ENCODE measurements around the gene HNRNPAB.
"Not testable (repeated sequence)": the region's sequence is repeated elsewhere in the genome, so short reads cannot be mapped to it uniquely, and the experiment has no call there.

Gene HNRNPAB

GRCh38 chr5:178230879-178231538, 26.7 kb downstream of the HNRNPAB start:
- no peak for DNase-seq (ENCODE audit: low read depth)

DNA sequence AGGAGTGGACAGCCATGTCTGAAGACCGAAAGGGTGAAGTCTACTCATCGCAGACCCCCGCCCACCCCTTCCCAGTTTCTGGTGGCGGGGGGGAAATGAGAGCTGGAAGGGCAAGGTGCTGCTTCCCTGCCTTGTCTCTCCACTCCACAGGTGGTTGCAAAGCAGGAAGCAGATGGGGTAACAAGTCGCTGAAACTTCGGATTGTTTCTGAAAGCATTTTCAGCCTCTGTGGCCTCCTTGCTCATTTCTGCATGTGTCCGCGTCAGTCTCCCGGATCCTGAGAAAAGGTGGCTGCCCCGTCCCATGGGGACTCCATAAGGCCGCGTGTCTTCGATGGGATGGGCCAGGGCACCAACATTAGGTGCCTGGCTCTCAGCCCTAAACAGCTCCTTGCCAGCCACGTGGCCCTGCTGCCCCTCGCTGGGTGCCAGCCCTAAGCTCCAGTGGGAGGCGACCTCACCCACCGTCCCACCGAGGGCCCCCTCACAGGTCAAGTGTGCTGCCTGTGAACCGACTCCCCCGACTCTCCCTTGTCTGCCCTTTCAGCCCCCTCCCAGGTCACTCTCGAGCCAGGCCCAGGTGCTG, 27.3 kb downstream of the HNRNPAB start:
- DNase-seq (ENCODE audit: low read depth): no peak

- DNase-seq (ENCODE audit: low read depth): no peak
Observed at GRCh38 chr5:178232124-178232919, 28.0 kb downstream of the HNRNPAB start, which contains the start of gene PHYKPL. PHYKPL (minus strand) TSS chr5:178232802; CDS start chr5:178232550, 252 bp downstream.

GRCh38 chr5:178232920-178233429, 28.6 kb downstream of the HNRNPAB start:
- no peak for DNase-seq (ENCODE audit: low read depth)

GRCh38 chr5:178234121-178234749, 29.9 kb downstream of the HNRNPAB start:
- no peak for DNase-seq (ENCODE audit: low read depth)

DNA sequence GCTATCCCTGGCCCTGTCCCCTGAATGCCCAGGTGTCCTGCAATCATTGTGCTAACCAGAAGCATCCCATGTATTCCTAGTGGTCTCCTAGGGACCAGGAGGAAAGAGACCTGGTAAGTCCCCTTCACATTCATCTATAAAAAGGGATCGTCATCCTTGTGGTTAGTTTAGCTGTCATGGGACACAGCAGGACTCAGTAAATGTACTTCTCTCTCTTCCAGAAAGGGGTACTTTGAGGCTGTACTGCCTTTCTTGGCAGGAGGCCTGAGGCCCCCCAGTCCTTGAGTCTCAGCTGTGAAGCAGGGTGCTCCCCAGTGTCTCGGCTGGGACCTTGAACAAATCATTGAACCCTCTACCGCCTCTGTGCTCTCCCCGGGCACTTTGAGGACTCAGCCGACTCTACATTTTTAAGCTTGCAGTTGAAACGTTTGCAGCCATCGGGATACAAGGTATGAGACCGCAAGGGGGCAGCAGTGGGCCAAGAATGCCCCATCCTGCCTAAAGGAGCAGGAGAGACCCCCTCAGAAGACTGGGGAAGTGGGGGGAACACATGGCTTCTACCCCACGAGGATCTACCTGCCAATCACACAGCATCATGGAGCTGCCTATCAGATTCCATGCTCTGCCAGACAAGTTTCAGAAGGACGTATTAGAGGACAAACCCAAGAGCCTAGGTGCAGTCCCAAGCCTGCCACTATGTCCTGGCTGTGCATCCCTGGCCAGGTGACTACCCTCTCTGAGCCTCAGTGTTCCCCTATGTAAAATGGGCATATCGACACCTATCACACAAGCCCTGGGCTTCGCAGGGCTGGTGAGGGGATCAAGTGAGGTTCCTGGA, 30.6 kb downstream of the HNRNPAB start:
- no peak for DNase-seq (ENCODE audit: low read depth)

DNA sequence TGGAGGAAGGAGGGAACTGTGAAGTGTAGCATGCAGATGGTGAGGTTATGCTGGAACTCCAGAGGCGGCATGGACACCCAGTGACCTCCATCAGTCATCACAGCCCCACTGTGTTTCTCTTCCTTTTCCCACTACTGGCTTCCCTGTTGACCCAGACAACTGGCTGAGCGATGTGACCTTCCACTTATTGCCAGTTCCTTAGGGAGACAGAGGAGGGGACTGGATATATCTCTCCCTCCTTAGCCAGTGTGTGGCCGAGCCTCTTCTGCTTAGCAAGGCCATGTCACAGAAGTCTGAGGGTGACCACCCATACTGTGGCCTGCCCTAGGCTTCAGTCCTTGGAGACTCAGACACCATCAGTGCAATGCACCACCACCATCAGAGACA, 31.2 kb downstream of the HNRNPAB start:
- no peak for DNase-seq (ENCODE audit: low read depth)

- DNase-seq (ENCODE audit: low read depth): no peak
Observed at GRCh38 chr5:178236126-178236525, 31.8 kb downstream of the HNRNPAB start.

DNA sequence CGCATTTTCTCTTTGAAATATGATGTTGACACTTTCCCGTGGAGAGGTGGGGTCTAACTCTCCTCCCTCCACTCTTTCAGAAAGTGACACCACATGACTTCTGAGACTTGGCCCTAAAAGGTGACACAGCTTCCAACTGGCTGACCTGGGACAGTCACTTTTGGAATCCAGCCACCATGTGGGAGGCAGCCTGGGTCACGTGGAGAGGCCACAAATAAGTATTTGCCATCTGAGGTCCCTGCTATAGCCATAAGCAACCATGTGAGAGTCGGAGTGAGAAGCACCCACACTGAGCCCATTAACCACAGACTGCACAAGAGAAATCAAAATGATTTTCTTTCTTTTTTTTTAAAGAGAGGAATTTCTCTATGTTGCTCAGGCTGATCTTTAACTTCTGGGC, 32.3 kb downstream of the HNRNPAB start:
- no peak for DNase-seq (ENCODE audit: low read depth)

DNA sequence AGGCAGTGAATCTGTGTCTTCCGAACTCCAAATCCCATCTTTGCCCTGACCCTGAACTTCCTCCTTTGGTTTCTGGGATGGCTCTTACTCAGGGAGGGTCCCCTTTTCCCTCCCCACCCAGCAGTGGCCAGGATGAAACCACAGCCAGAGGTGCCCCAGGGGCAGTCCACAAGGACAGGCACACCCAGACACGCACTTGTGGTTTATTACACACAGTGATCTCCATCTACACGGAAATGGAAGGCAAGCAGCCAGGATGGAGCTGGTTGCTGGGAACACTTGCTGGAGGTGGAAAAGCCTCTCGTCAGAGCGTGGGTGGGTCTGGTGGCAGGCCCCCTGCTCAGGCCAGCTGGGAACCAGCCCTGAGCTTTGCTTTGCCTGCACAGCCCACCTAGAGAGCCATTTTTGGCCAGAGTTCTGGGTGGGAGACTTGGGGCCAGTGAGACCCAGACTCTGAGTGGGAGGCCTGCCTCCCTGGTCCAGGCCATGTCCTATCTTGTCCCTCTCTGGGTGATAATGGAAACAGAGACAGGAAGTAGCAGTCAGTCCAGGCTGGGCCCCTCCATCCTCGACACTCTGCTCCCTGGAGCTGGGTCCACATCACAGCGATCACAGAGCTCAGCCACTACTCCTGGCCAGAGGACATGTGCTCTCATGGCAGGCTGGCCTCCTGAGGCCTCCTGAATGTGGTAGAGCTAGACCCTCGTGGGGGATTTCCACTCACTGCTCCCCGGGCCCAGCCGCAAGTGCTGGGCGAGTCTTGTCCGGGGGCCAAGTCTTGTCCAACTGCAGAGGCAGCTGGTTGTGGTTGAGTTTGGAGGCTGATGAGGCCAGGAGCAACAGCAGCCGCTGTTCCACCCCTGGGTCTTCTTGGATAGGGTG, 33.3 kb downstream of the HNRNPAB start:
- DNase-seq (ENCODE audit: low read depth): no peak

DNA sequence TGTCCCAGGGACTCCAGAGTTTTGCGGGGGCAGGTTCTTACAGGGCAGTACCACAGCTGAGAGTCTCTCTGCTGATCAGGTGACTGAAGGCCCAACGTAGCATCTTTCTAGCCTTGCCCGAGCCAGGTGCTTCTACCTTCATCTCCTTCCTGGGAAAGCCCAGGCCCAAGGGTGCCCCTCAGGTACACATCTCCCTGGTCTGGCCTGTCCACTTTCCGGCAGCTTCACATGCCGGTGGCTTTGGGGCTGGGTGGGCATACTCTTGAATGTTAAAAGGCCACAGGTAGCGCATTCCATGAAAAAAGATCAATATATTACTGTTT, 33.9 kb downstream of the HNRNPAB start:
- no peak for DNase-seq (ENCODE audit: low read depth)

DNA sequence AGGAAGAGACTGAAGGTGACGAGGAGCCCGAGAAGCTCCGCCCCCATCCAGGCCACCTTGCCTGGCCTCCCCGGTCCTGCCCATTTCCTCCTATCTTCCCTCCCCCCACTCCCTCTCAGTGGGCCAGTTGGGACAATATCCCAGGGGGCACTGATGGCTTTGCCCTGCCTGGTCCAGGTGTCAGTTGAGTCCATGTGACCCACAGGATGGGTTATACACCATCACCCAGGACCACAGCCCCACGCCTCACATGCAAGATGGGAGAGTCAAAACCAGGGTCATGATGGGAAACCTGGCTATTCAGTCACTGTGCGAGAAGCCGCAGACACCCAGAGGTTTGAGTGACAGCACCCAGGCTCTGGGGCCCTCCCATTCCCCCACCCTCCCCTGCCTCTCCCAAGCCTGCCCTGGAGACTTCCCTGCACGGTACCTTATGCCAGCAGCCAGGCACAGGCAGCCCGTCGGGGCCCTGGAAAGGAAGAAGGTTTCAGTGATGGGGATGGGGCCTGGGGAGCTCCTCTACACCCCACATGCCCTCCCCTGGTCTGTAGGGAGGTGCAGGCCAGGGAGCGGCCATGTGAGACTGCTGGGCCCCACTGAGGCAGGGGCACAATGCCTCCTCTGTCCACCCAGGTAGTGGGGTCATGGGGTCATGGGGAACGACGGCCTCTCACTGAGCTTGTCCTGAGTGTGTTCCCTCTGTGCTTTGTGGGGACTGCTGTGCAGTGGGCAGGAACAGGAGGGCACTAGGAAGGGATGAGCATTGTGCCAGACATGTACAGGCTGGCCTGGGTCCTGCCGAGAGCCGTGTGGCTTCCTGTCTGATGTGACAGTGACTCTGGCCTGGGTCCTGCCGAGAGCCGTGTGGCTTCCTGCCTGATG, 34.6 kb downstream of the HNRNPAB start:
- no peak for DNase-seq (ENCODE audit: low read depth)

DNA sequence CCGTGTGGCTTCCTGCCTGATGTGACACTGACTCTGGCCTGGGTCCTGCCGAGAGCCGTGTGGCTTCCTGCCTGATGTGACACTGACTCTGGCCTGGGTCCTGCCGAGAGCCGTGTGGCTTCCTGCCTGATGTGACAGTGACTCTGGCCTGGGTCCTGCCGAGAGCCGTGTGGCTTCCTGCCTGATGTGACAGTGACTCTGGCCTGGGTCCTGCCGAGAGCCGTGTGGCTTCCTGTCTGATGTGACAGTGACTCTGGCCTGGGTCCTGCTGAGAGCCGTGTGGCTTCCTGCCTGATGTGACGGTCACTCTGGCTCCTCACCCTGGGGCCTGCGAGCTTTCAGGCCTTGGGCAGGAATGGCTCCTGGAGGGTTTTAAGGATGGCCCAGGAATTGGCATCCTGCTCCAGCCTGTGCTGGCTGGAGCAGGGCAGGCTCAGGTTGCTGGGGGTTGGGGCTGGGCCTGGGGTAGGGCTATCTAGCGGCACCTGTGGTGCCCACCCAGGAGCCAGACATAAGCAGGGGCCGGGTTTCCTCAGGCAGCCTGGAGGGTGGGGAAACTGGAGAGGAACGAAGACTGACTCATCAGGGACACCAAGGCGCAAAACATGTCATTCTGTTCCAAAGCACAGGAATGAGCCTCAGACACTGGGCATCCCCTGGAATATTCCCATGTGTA, 35.4 kb downstream of the HNRNPAB start:
- not testable (repeated sequence) for DNase-seq (ENCODE audit: low read depth)

DNA sequence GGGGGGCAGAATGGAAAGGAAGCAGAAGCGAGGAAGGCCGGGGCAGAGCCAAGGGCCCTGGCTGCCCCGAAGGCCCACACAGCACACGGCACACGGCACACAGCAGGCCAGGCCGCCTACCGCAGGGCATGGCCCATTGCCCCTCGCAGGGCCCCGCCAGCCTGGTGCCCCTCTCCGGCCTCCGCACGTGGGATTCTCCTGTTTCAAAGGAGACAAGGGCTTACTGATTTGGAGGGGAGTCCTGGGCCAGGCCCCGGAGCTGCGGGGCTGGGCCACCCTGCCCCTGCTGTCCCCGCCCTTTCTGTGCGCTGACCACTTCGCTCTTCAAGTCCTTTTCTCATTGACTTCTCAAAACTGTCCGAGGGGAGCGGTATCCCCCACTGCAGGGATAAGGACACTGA, 36.0 kb downstream of the HNRNPAB start:
- no peak for DNase-seq (ENCODE audit: low read depth)

DNA sequence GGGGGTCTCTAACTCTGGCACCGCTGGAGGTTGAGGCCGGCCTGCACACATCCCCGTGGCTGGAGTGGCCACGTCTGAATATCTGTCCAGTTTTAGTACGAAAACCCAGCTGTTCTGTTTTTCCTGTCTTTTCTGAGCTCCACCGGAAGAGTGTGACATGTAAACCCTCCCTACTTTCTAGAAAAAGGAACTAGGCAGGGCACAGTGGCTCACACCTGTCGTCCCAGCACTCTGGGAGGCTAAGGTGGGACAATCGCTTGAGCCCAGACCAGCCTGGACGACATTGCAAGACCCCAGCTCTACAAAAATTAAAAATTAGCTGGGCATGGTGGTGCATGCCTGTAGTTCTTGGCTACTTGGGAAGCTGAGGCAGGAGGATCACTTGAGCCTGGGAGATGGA, 36.4 kb downstream of the HNRNPAB start:
- DNase-seq (ENCODE audit: low read depth): no peak

DNA sequence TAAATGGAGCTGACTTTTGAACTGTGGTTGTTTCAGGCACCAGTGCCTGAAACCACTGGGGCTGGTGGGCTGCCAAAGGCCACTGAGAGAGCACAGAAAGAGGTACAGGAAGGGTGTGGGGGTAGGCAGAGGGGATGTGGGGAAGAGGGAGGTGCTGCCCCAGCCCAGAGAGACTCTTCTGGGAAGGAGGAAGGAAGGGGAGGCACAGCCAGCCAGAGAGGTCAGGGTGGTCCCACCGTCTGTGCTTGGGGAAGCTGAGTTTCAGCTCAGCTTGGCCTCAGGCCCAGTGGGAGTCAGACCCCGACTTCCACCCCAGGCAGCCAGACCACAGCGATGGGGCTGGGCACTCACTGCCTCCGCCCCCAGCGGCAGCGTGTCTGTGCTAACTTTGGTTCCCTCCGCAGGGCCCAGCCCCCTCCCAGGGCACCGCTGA, 36.9 kb downstream of the HNRNPAB start:
- no peak for DNase-seq (ENCODE audit: low read depth)

DNA sequence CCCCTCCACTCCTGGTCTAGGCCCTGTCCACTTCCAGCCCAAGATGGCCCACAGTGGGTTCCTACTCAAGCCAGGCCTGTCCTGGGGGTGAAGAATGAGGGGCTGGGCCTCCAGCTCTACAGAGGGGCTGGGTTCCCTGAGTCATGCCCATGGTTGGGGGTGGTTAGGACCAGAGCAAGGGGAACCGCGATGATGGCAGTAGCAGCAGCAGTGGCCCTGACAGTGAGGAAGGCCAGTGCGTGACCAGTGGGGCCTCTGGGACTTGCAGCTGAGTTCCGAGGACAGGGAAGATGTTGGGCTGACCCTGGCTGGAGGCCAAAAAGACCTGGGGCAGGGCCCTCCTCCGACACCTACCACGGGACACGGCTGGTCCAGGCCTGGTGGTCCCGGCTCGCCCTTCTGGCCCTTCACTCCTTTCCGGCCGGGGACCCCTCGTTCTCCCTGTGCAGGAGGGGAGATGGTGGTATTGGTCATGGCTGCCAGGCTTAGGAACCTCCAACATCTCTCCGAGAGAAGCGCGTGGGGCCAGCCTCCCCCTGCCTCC, 37.4 kb downstream of the HNRNPAB start:
- DNase-seq (ENCODE audit: low read depth): no peak

- DNase-seq (ENCODE audit: low read depth): no peak
Observed at GRCh38 chr5:178242416-178242815, 38.1 kb downstream of the HNRNPAB start.

DNA sequence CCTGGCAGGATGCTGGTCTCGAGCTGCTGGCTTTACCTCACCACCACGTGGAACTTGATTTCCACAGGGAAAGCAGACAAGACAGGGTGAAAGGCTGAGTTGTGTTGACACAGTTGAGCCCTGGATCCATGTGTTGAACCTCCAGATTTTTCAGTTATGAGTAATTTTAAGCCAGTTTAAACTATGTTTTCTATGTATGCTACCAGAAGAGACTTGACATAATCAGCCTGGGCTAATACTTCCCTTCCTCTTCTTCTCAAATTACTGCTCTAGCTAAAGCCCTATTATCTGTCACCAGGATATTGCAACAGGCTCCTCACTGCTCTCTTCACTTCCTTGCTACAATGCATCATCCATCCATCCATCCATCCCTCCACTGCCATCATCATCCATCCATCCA, 40.2 kb downstream of the HNRNPAB start:
- DNase-seq (ENCODE audit: low read depth): peak; percentile 49
